ENCODE results near the gene SIMC1.

The SIMC1 gene

GRCh38 chr5:176388444-176389134 is 150.4 kb downstream of the SIMC1 start, which contains the start of the genes HIGD2A and NOP16:
Gene HIGD2A (plus strand): TSS chr5:176388751. CDS start chr5:176388820, 69 bp downstream.
Gene NOP16 (minus strand): TSS chr5:176388598. CDS start chr5:176388539, 59 bp downstream.
- Mint-ChIP-seq H3K27ac (peak within 1 kb of the TSS; percentile 99), H3K4me1 (peaks cover 22 to 53% of the 10 kb centered on the region in 2 donors)

GRCh38 chr5:176389135-176390123 is 151.2 kb downstream of the SIMC1 start:
- ATAC-seq (replicated peaks): peak; percentile 53
- Mint-ChIP-seq H3K9me3 (no peaks in the 10 kb centered on the region), H3K27me3 (no peaks in the 10 kb centered on the region), H3K4me1 (peaks cover 22 to 53% of the 10 kb centered on the region in 2 donors), H3K27ac (peak overlapping the region; percentile 99), H3K4me3 (peak overlapping the region; percentile 98 to 100), H3K36me3 (peaks cover 40 to 65% of the 10 kb centered on the region in 2 donors)
- DNase-seq: no peak

More at GRCh38 chr5:176388444-176389134, 150.4 kb downstream of the SIMC1 start, which contains the start of the genes HIGD2A and NOP16:
- H3K27me3 Mint-ChIP-seq: no peaks in the 10 kb centered on the region
- H3K36me3 Mint-ChIP-seq: peaks cover 43 to 72% of the 10 kb centered on the region in 2 donors
- peak within 1 kb of the TSS; percentile 98 to 100 for H3K4me3 Mint-ChIP-seq
- ATAC-seq (replicated peaks) (peak; percentile 90 to 91), DNase-seq (peak; percentile 96)
- H3K9me3 Mint-ChIP-seq: no peaks in the 10 kb centered on the region

- Mint-ChIP-seq H3K4me3 (no peak overlapping the region), H3K4me1 (peaks cover 13 to 35% of the 10 kb centered on the region in 2 donors), H3K27me3 (no peaks in the 10 kb centered on the region), H3K27ac (peak overlapping the region; percentile 71), H3K36me3 (peaks cover 35 to 66% of the 10 kb centered on the region in 2 donors), H3K9me3 (no peaks in the 10 kb centered on the region)
- ATAC-seq (replicated peaks) (no peak), DNase-seq (no peak)
Observed at GRCh38 chr5:176391479-176391878, 153.3 kb downstream of the SIMC1 start.

GRCh38 chr5:176391999-176392398 is 153.8 kb downstream of the SIMC1 start:
- Mint-ChIP-seq H3K27ac (peak overlapping the region; percentile 67), H3K27me3 (no peaks in the 10 kb centered on the region), H3K4me3 (no peak overlapping the region), H3K36me3 (peaks cover 36 to 66% of the 10 kb centered on the region in 2 donors), H3K4me1 (peaks cover 8 to 30% of the 10 kb centered on the region in 2 donors), H3K9me3 (no peaks in the 10 kb centered on the region)
- no peak for ATAC-seq (replicated peaks)
- no peak for DNase-seq

GRCh38 chr5:176392526-176392925 is 154.3 kb downstream of the SIMC1 start:
- Mint-ChIP-seq H3K4me1 (peaks cover 4 to 25% of the 10 kb centered on the region in 2 donors), H3K4me3 (no peak overlapping the region), H3K9me3 (no peaks in the 10 kb centered on the region), H3K27me3 (no peaks in the 10 kb centered on the region), H3K36me3 (peaks cover 35 to 62% of the 10 kb centered on the region in 2 donors), H3K27ac (peak overlapping the region; percentile 67)
- DNase-seq (no peak), ATAC-seq (replicated peaks) (no peak)

GRCh38 chr5:176394096-176394495 is 155.9 kb downstream of the SIMC1 start:
- H3K27ac Mint-ChIP-seq: no peak overlapping the region
- no peak for ATAC-seq (replicated peaks)
- DNase-seq: no peak
- peaks cover 2 to 18% of the 10 kb centered on the region in 2 donors for H3K4me1 Mint-ChIP-seq
- H3K27me3 Mint-ChIP-seq: no peaks in the 10 kb centered on the region
- H3K4me3 Mint-ChIP-seq: no peak overlapping the region
- no peaks in the 10 kb centered on the region for H3K9me3 Mint-ChIP-seq
- peaks cover 30 to 62% of the 10 kb centered on the region in 2 donors for H3K36me3 Mint-ChIP-seq

GRCh38 chr5:176394881-176395675 is 156.9 kb downstream of the SIMC1 start:
- H3K4me1 Mint-ChIP-seq: peaks cover 0 to 13% of the 10 kb centered on the region in 2 donors

More at GRCh38 chr5:176394881-176395675, 156.9 kb downstream of the SIMC1 start:
- peaks cover 30 to 60% of the 10 kb centered on the region in 2 donors for H3K36me3 Mint-ChIP-seq
- no peak overlapping the region for H3K4me3 Mint-ChIP-seq
- ATAC-seq (replicated peaks) (no peak), DNase-seq (no peak)
- H3K27me3 Mint-ChIP-seq: no peaks in the 10 kb centered on the region
- H3K9me3 Mint-ChIP-seq: no peaks in the 10 kb centered on the region
- H3K27ac Mint-ChIP-seq: peak overlapping the region; percentile 31
